Kidney (tissue), 14 donors: ENCODE results near the gene EDARADD. TPM values are rescaled to one million over a fixed set of nuclear protein-coding genes. Genes with fewer than 3 reads are reported as not detected.

Experiments used
- DNase-seq, 5 donors: peaks; one replicate each; pipeline ENCODE4 v3.0.0-alpha.2; 2013 to 2020
- FAIRE-seq: peaks from 2 replicates; lab custom pipeline; 2012; peaks lifted over from hg19 to GRCh38; lab: Jason Lieb, UNC
- H3K27ac ChIP-seq, 2 donors: one replicate each; pipeline ENCODE4 v1.7.0; 2013; ENCODE audit warnings: low read depth in 2 of 2, low read length in 2 of 2, inconsistent platforms in 1 of 2
- H3K27me3 ChIP-seq: one replicate; pipeline ENCODE4 v1.7.1; 2013; ENCODE audit warnings: low read length, inconsistent platforms; ENCODE audit not compliant: control insufficient read depth, insufficient read depth
- H3K36me3 ChIP-seq, 3 donors: one replicate each; pipeline versions ENCODE4 v1.7.0 to v1.7.1; 2013; ENCODE audit warnings: low read length in 3 of 3, control low read depth in 1 of 3, inconsistent platforms in 1 of 3; ENCODE audit not compliant: insufficient read depth in 3 of 3, control insufficient read depth in 2 of 3
- H3K4me1 ChIP-seq, 3 donors: one replicate each; pipeline versions ENCODE4 v1.7.0 to v1.7.1; 2013; ENCODE audit warnings: low read length in 3 of 3, inconsistent platforms in 1 of 3, low read depth in 1 of 3; ENCODE audit not compliant: control insufficient read depth in 2 of 3, insufficient read depth in 2 of 3
- H3K4me3 ChIP-seq, 3 donors: one replicate each; pipeline versions ENCODE4 v1.7.0 to v1.8.1; 2013; ENCODE audit warnings: low read length in 3 of 3, control low read depth in 1 of 3, inconsistent platforms in 1 of 3
- H3K9ac ChIP-seq, 3 donors: one replicate each; pipeline versions ENCODE4 v1.7.0 to v1.7.1; 2013; ENCODE audit warnings: low read length in 3 of 3, control low read depth in 1 of 3, inconsistent platforms in 1 of 3
- H3K9me3 ChIP-seq, 3 donors: one replicate each; pipeline versions ENCODE4 v1.7.0 to v1.7.1; 2013; ENCODE audit warnings: low read length in 3 of 3, control low read depth in 1 of 3, inconsistent platforms in 1 of 3; ENCODE audit not compliant: control insufficient read depth in 2 of 3, insufficient read depth in 1 of 3
- intact Hi-C: fragments of 100-400 bp; cut with DNase I; formaldehyde crosslinking; loops from one replicate; pipeline ENCODE4 v1.11.1; 2022
- polyA plus RNA-seq: library from polyadenylated mRNA; stranded (reverse); fragments of 350-450 nt; fragmentation: Illumina TruSeq; extraction: RNeasy Lipid Tissue Mini Kit (QIAGEN cat#74804); gene quantifications from one replicate; pipeline ENCODE4 v1.2.3, GENCODE V29; 2014; ENCODE audit warnings: low read depth, low replicate concordance; ENCODE audit not compliant: insufficient read depth
- total RNA-seq: library from RNA; stranded (reverse); fragmentation: NEBNext Ultra II Directional; extraction: Animal tissue kit (Norgen Biotek cat#: 25700); gene quantifications from one replicate; pipeline ENCODE4 v1.2.1, GENCODE V29; 2021
- TF ChIP-seq, protein P1 (sequence below): IDR thresholded peaks from 3 replicates; pipeline ENCODE4 v1.5.1; 2012; ENCODE audit warnings: mild to moderate bottlenecking, moderate library complexity, borderline replicate concordance; ENCODE audit not compliant: insufficient read depth; ENCODE audit errors: extremely low read depth
- donor health status: control.
- donor health status: control.
- donor health status: control.
- donor health status: control.
- donor health status: control.
- donor health status: DM: yes; HTN: yes; CAD: no.
- donor health status: Normal renal cell carcinoma (clear cell type).

Gene EDARADD
- total and polyA plus RNA-seq, 2 donors from 2014 or later, result 0.82 to 2.2 TPM

DNA sequence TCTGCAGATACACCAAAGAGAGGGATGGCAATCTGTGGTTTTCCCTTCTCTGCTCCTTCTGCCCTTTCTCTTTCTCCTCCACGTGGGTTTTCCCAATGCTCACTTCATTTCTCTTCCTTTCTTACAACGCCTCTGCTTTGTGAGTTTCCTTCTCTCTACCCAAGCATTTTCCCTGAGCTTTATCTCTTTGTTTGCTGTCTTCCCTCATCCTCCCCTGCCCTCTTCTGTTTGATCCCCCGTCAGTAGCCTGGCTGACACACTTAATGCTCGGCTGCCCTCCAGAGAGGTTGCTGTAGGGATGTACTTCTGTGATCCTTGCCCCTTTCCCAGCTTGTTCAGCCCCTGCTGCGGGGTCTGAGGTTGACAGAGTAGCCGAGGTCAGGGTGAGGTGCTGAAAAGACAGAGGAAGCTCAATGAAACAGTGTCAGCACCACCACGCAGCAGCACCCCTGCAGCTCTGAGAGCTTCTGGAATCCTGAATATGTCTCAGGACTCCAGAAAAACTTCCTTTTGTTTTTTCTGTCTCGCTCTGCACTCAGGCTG lies 6.0 kb downstream of the EDARADD start:
- peak in 4 of 5 donors; percentile 37 to 51 (median 44) for DNase-seq

DNA sequence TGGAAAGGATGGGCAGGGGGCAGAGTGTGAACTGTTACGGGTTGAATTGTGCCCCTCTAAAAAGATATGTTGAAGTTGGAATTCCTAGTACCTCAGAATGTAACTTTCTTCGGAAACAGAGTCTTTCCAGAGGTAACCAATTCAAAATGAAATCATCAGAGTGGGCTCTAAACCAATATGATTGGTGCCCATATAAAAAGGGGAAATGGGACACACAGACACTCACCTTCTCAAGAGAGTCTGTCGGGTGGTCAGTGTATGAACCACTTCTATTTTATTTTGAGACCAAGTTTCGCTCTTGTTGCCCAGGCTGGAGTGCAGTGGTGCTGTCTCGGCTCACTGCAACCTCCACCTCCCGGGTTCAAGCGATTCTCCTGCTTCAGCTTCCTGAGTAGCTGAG lies 7.6 kb downstream of the EDARADD start:
- intact Hi-C loops, result no loop called here
- no peaks in the 10 kb centered on the region for H3K36me3 ChIP-seq
- FAIRE-seq (no peak), DNase-seq (no peak)
- no peak overlapping the region for H3K4me3 ChIP-seq
- H3K27me3 ChIP-seq, result no peaks in the 10 kb centered on the region
- no peak overlapping the region for H3K27ac ChIP-seq
- no peak overlapping the region for H3K9ac ChIP-seq
- no peaks in the 10 kb centered on the region for H3K9me3 ChIP-seq
- no peaks in the 10 kb centered on the region for H3K4me1 ChIP-seq
- TF ChIP-seq, protein P1, sequence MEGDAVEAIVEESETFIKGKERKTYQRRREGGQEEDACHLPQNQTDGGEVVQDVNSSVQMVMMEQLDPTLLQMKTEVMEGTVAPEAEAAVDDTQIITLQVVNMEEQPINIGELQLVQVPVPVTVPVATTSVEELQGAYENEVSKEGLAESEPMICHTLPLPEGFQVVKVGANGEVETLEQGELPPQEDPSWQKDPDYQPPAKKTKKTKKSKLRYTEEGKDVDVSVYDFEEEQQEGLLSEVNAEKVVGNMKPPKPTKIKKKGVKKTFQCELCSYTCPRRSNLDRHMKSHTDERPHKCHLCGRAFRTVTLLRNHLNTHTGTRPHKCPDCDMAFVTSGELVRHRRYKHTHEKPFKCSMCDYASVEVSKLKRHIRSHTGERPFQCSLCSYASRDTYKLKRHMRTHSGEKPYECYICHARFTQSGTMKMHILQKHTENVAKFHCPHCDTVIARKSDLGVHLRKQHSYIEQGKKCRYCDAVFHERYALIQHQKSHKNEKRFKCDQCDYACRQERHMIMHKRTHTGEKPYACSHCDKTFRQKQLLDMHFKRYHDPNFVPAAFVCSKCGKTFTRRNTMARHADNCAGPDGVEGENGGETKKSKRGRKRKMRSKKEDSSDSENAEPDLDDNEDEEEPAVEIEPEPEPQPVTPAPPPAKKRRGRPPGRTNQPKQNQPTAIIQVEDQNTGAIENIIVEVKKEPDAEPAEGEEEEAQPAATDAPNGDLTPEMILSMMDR, result no peak

More for the DNA sequence above, 6.0 kb downstream of the EDARADD start:
- Histone ChIP-seq H3K27ac (no peak overlapping the region), H3K9ac (no peak overlapping the region), H3K4me3 (no peak overlapping the region), H3K36me3 (no peaks in the 10 kb centered on the region), H3K9me3 (no peaks in the 10 kb centered on the region), H3K27me3 (no peaks in the 10 kb centered on the region), H3K4me1 (no peaks in the 10 kb centered on the region)
- FAIRE-seq, result no peak
- intact Hi-C loops, result no loop called here
- TF ChIP-seq, protein P1, result no peak

DNA sequence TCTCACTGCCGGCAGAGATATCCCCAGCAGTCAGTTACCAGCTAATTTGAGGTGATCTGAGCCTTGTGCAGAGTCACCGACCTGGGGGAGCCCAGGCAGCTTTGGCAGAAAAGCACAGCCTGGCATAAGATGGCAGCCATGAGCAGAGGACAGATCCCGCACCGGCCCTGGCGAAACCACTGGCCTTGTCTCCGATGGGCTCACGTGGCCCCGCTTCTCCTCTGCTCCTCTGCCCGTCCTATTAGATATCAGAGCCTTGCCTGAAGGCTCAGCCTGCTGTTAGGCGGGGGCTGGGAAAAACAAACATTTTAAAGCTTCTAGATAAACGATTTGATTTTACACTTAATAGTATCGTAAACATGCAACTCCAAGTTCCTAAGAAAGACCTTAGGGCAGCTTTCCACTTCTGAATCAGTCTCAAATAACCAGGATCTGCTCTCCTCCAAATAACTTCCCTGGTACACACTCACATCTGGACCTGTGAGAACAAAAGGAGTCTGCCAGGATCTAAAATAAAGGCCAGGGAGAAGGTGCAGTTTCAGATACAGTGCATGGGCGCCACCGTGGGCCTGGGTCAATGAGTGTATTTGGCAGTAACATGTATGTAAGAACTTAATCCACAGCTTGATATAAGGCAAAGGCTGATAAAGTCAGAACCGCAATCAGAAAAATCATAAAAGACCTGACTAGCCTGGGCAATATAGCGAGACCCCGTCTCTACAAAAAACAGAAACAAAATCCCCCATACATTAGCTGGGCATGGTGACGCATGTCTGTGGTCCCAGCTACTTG lies 10.0 kb downstream of the EDARADD start:
- Histone ChIP-seq H3K9me3 (no peaks in the 10 kb centered on the region), H3K27me3 (no peaks in the 10 kb centered on the region), H3K27ac (no peak overlapping the region), H3K4me1 (no peaks in the 10 kb centered on the region), H3K9ac (no peak overlapping the region), H3K36me3 (no peaks in the 10 kb centered on the region), H3K4me3 (no peak overlapping the region)
- FAIRE-seq (no peak), DNase-seq (no peak)
- intact Hi-C loops, result no loop called here
- TF ChIP-seq, protein P1, result no peak
